HG02981 (cell line): ENCODE data around the gene PTPN21.

ENCODE experiments used
- ATAC-seq: cut with Tn5 transposase; IDR thresholded peaks from one replicate; pipeline ENCODE4 v1.9.1; 2021; ENCODE audit warnings: mild to moderate bottlenecking, moderate library complexity; ENCODE audit not compliant: unreplicated experiment

PTPN21 gene

GRCh38 chr14:88473791-88474190 is 81.0 kb downstream of the PTPN21 start:
- ATAC-seq: no peak

DNA sequence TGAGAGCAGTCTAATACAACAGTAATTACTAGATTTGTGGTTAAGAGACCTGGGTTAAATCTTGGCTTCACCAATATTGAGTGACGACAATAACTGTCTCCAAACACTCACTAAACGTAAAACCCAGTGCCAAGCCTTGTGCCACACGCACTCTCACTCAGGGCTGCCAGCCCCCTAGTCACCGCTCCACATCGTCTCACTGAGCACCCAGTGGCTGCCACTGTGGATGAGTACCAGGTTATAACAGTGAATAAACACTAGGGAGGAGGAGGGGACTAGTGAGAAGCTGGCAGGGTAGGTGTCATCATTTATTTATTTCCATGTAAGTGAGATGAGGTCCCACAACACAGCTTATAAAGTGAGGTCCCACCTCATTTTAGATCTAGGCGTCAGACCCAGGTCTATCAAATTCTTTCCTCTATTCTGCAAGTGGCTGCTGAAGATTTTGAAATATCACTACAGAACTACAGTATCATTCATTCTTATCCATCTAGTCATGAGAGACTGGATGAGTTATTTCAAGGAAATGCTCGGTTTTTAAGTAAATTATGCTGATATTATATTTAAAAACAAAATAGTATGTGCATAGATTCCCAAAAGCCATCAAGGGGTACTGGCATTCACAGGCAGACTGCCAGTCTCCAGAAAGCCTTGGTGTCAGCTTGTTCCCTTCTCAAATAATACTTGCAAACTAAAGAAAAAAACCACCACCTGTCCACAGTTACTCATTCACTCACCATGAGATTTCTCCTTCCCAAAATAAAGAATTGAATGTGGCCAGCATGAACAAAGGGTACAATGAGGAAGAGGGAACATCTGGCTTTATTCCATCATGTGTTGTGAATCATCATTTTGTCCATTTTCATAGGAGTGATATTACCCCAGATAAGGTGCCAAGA is 84.0 kb downstream of the PTPN21 start:
- no peak for ATAC-seq

- no peak for ATAC-seq
These were observed 86.4 kb downstream of the PTPN21 start for GRCh38 chr14:88468406-88468805.

DNA sequence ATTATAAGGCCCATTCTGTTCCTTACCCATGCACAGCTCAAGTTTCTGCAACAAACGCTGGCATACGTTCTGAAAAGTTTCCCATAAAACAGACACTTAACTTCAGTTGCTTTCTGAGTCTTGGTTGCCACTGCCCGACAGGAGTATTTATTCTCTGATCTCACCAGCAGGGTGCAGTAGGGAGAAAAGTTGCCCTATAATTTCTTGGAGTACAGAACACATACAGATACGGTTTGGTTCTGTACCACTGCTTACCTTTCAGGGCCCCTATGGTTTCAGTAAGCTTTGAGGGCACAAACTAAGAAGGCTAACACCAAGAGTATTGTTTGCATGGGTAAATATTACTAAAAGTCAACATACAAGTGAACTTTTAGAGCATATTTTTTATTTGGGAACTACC is 91.5 kb downstream of the PTPN21 start:
- ATAC-seq: no peak

- ATAC-seq: no peak
These were observed 99.9 kb downstream of the PTPN21 start for GRCh38 chr14:88454886-88455285.

DNA sequence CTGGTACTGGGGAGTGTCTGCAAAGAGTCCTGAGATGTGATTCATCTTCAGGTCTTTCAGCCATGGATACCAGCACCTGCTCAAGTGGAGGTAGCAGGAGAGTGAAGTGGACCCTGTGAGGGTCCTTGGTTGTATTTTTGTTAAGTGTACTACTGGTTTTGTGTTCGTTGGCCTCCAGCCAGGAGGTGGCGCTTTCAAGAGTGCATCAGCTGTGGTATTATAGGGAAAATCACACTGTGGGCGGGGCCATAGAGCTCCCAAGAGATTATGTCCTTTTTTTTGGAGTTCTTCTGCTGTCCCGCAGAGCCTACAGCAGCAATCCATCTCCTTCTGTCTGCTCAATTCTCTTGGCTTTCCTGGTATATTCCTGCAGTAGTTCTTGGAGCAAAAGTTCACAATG is 102.6 kb downstream of the PTPN21 start:
- no peak for ATAC-seq

DNA sequence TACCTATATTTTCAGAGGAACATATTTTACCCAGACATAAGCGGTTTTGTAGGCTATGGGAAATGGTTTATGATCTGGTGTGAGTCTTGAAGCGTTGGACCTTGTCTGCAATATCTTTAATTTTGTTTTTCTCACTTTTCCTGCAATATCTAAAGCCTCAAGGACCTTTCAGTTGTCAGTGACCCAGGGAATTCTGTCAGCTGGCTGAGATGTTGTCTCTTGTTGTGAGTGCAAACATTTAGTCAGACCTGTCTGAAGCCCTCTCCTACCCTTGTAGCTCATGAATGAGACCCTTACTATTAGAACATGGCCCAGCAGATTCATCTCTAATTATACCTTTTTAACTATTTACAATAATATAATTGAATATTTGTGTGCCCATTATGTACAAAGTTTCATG is 115.7 kb downstream of the PTPN21 start:
- no peak for ATAC-seq

DNA sequence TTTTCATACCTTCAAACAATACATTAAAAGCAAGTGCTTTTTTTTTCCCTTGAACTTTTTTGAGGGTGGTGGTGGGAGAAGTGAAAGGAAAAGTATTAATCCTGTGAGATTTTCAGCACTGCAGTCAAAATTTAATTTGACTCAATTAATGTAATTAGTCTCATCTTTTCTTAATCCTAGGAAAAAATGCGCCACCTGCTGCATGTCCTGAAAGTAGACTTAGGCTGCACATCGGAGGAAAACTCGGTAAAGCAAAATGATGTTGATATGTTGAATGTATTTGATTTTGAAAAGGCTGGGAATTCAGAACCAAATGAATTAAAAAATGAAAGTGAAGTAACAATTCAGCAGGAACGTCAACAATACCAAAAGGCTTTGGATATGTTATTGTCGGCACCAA is 117.1 kb downstream of the PTPN21 start:
- ATAC-seq: no peak

- ATAC-seq: no peak
These were observed 123.8 kb downstream of the PTPN21 start for GRCh38 chr14:88430976-88431375.

DNA sequence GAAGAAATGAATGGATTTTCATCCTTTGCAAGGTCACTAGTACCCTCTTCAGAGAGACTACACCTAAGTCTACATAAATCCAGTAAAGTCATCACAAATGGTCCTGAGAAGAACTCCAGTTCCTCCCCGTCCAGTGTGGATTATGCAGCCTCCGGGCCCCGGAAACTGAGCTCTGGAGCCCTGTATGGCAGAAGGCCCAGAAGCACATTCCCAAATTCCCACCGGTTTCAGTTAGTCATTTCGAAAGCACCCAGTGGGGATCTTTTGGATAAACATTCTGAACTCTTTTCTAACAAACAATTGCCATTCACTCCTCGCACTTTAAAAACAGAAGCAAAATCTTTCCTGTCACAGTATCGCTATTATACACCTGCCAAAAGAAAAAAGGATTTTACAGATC is 128.5 kb downstream of the PTPN21 start:
- no peak for ATAC-seq

DNA sequence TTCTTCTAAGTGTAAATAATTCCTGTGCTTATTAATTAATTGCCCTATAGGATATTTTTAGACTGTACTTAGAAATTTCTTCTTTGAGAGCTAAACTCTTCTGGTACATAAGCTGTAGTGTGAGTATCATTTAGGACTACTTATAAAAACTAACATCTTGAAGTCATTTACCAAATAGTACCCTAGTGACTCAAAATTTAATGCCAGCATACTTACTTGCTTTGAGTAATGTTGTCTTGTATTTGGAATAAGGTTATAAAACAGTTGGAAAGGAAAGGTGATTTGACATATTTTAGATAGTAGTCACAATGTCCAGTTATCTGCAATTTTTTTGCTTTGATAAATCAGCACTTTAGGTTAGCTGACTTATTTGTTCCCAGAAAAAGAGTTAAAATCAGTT is 130.2 kb downstream of the PTPN21 start:
- ATAC-seq: no peak

DNA sequence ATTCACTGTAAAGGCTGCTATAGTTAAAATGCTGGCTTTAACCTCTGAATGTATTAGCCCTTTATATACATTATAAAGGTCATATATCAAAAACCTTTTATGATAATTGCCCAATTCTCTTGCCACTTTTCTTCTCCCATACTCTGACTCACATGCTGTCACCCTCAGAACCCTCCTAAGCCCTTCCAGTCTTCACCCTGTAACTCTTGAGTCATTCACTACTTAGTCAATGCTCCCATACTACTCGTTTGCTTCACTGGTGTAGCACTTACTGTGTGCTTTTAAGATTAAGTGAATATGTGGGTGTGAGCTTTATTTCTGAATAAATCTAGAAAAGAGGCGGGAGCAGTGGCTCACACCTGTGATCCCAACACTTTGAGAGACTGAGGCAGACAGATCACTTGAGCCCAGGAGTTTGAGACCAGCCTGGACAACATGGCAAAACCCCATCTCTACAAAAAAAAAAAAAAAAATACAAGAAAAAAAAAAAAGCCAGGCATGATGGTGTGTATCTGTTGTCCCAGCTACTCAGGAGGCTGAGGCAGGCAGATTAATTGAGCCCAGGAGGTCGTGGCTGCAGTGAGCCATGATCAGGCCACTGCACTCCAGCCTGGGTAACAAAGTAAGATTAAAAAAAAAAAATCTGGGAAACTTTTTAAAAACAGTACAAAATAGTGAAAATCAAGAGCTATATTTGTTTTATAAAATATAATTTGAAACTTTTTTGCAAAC is 131.7 kb downstream of the PTPN21 start:
- ATAC-seq: no peak

GRCh38 chr14:88422047-88422446 is 132.8 kb downstream of the PTPN21 start:
- no peak for ATAC-seq

DNA sequence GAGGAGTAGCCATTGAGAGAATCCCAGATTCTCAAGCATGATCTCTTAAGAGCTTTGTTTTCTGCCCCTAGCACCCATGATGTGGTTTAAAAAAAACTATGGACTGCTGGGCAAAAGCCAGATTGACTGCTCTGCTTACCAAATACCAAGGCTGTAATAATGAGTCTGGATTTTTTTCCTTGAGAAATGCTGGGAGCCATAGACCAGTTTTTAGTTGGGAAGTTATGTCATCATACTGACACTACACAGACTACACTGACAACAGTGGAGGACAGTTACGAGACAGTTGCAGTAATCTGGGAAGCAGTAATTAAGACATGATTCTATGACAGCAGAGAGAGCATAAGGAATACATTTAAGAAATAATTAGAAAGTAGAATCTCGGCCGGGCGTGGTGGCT is 133.5 kb downstream of the PTPN21 start:
- no peak for ATAC-seq

DNA sequence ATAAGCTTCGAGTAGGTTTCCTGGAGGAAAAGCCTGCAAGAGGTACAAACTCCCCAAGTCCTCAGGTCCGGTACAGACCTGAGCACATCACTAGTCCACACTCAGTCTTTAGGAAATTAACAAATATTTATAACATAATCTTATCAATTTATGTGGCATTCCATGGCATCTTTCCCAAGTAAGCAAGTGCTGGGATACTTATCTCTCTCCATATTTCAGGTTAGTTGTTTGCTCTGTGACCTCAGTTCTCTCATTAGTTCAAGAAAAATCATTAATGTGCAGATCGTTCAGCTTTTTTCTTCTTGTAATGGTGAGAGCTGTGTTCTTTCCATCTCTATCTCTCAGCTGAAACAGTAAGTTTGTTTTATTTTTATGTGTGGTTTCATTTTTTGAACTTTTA is 134.6 kb downstream of the PTPN21 start:
- ATAC-seq: no peak

- ATAC-seq: no peak
These were observed 137.2 kb downstream of the PTPN21 start for GRCh38 chr14:88417594-88417993.
